ENCODE results near the gene P2RX6. TPM values are rescaled to one million over a fixed set of nuclear protein-coding genes. Genes with fewer than 3 reads are reported as not detected.

P2RX6 gene
- total RNA-seq, 1 donor from 2014 or later = not detected

GRCh38 chr22:20990184-20991180, 24.5 kb upstream of the P2RX6 start:
- H3K36me3 Mint-ChIP-seq (ENCODE audit: low read depth, unreplicated experiment) = peaks cover 22% of the 10 kb centered on the region
- TF ChIP-seq CTCF (IDR thresholded peaks at IDR 0.05; ENCODE audit: unreplicated experiment) = no peak
- no peak for DNase-seq (ENCODE audit: low spot score)
- H3K27ac Mint-ChIP-seq (ENCODE audit: unreplicated experiment) = no peak overlapping the region
- no peaks in the 10 kb centered on the region for H3K9me3 Mint-ChIP-seq (ENCODE audit: unreplicated experiment)
- H3K4me3 Mint-ChIP-seq (ENCODE audit: unreplicated experiment) = no peak overlapping the region
- no peaks in the 10 kb centered on the region for H3K4me1 Mint-ChIP-seq (ENCODE audit: unreplicated experiment)
- H3K27me3 Mint-ChIP-seq (ENCODE audit: unreplicated experiment) = peaks cover 8% of the 10 kb centered on the region

GRCh38 chr22:20991252-20992055, 23.5 kb upstream of the P2RX6 start:
- no peak for TF ChIP-seq CTCF (IDR thresholded peaks at IDR 0.05; ENCODE audit: unreplicated experiment)
- H3K4me1 Mint-ChIP-seq (ENCODE audit: unreplicated experiment) = no peaks in the 10 kb centered on the region
- H3K36me3 Mint-ChIP-seq (ENCODE audit: low read depth, unreplicated experiment) = peaks cover 22% of the 10 kb centered on the region
- no peak for DNase-seq (ENCODE audit: low spot score)
- no peaks in the 10 kb centered on the region for H3K9me3 Mint-ChIP-seq (ENCODE audit: unreplicated experiment)
- H3K27ac Mint-ChIP-seq (ENCODE audit: unreplicated experiment) = no peak overlapping the region
- peaks cover 10% of the 10 kb centered on the region for H3K27me3 Mint-ChIP-seq (ENCODE audit: unreplicated experiment)
- no peak overlapping the region for H3K4me3 Mint-ChIP-seq (ENCODE audit: unreplicated experiment)

- TF ChIP-seq CTCF (IDR thresholded peaks at IDR 0.05; ENCODE audit: unreplicated experiment) = no peak
- no peak overlapping the region for H3K27ac Mint-ChIP-seq (ENCODE audit: unreplicated experiment)
- H3K4me1 Mint-ChIP-seq (ENCODE audit: unreplicated experiment) = no peaks in the 10 kb centered on the region
- no peak overlapping the region for H3K4me3 Mint-ChIP-seq (ENCODE audit: unreplicated experiment)
- H3K36me3 Mint-ChIP-seq (ENCODE audit: low read depth, unreplicated experiment) = peaks cover 20% of the 10 kb centered on the region
- no peaks in the 10 kb centered on the region for H3K9me3 Mint-ChIP-seq (ENCODE audit: unreplicated experiment)
- DNase-seq (ENCODE audit: low spot score) = no peak
- H3K27me3 Mint-ChIP-seq (ENCODE audit: unreplicated experiment) = peaks cover 10% of the 10 kb centered on the region
These were observed 22.9 kb upstream of the P2RX6 start for GRCh38 chr22:20992056-20992442.

GRCh38 chr22:20992456-20993303, 22.3 kb upstream of the P2RX6 start:
- Mint-ChIP-seq H3K9me3 (ENCODE audit: unreplicated experiment) (no peaks in the 10 kb centered on the region), H3K4me3 (ENCODE audit: unreplicated experiment) (no peak overlapping the region), H3K4me1 (ENCODE audit: unreplicated experiment) (no peaks in the 10 kb centered on the region), H3K36me3 (ENCODE audit: low read depth, unreplicated experiment) (peaks cover 18% of the 10 kb centered on the region), H3K27me3 (ENCODE audit: unreplicated experiment) (peaks cover 10% of the 10 kb centered on the region), H3K27ac (ENCODE audit: unreplicated experiment) (no peak overlapping the region)
- DNase-seq (ENCODE audit: low spot score) = no peak
- TF ChIP-seq CTCF (IDR thresholded peaks at IDR 0.05; ENCODE audit: unreplicated experiment) = no peak

Data from endothelial cell (in vitro differentiated cells).